Measurements from ENCODE around the gene IL22RA2. TPM values are rescaled to one million over a fixed set of nuclear protein-coding genes. Genes with fewer than 3 reads are reported as not detected.

Gene IL22RA2
- total and polyA plus RNA-seq, 3 donors from 2014 or later = not detected

DNA sequence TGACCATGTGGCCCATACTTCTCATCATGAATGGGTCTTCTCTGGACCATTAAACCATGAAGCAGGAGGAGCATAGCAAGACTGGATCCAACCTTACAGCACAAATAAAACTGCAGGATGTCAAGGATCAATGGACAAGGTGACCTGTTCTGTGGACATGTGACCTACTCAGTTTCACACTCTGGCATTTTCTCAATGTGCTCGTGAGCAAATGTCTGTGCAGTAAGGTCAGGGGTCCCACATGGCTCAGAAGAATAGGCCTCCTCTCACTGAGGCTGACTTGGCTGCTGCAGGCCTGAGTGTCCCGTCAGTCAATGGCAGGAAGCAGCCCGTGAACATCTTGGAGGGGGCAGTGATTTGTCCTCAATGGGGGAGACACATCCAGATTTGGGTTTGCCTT is 68.5 kb downstream of the IL22RA2 start:
- Histone ChIP-seq H3K36me3 (ENCODE audit: low read depth, missing control alignments) (no peaks in the 10 kb centered on the region), H3K27ac (no peak overlapping the region), H3K27me3 (no peaks in the 10 kb centered on the region), H3K4me1 (no peaks in the 10 kb centered on the region), H3K4me3 (no peak overlapping the region), H3K9me3 (no peaks in the 10 kb centered on the region)
- no peak for DNase-seq
- 67 to 82% methylated on average over 1 to 3 of the region's 3 CpGs for WGBS, 2 donors
- intact Hi-C loops (cut with DNase I; ENCODE audit: low total_unique reads) = no loop called here
- no peak for TF ChIP-seq POLR2A (IDR thresholded peaks at IDR 0.05)

DNA sequence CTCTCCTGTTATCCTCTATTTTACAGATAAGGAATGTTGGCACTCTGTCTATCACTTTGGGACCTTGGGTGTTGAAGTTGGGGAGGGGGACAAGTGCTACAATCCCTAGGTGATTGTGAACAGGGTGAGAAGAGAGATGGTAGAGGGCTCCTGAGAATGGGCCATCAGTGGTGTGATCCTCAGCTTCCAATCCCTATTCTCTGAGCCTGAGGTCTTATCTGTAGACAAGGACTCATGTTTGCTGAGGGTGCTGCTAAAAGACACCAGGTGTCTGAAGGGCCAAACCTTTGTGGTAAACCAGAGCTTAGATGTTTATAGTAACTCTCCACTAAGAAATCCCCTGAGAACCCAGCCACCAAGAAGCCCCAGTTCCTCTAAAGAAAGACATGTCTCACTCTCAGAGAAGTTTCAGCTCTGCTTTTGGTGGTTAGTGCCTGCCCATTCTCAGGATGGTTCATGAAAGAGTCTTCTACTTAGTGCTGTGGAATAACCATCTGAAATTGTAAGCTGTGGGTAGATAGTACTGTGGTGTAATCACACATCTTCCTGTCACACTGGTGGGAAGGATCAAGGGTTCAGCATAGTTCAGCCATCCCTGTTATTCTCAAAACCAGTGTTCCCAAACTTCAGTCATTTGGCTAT is 70.5 kb downstream of the IL22RA2 start:
- intact Hi-C loops (cut with DNase I; ENCODE audit: low total_unique reads) = no loop called here
- DNase-seq = no peak
- no peaks in the 10 kb centered on the region for H3K27me3 ChIP-seq
- no peaks in the 10 kb centered on the region for H3K36me3 ChIP-seq (ENCODE audit: low read depth, missing control alignments)
- no peak overlapping the region for H3K4me3 ChIP-seq
- no peak for TF ChIP-seq POLR2A (IDR thresholded peaks at IDR 0.05)
- TF ChIP-seq, protein P1, sequence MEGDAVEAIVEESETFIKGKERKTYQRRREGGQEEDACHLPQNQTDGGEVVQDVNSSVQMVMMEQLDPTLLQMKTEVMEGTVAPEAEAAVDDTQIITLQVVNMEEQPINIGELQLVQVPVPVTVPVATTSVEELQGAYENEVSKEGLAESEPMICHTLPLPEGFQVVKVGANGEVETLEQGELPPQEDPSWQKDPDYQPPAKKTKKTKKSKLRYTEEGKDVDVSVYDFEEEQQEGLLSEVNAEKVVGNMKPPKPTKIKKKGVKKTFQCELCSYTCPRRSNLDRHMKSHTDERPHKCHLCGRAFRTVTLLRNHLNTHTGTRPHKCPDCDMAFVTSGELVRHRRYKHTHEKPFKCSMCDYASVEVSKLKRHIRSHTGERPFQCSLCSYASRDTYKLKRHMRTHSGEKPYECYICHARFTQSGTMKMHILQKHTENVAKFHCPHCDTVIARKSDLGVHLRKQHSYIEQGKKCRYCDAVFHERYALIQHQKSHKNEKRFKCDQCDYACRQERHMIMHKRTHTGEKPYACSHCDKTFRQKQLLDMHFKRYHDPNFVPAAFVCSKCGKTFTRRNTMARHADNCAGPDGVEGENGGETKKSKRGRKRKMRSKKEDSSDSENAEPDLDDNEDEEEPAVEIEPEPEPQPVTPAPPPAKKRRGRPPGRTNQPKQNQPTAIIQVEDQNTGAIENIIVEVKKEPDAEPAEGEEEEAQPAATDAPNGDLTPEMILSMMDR (IDR thresholded peaks at IDR 0.05) = no peak
- H3K9me3 ChIP-seq = no peaks in the 10 kb centered on the region
- no peak overlapping the region for H3K27ac ChIP-seq
- no peaks in the 10 kb centered on the region for H3K4me1 ChIP-seq

DNA sequence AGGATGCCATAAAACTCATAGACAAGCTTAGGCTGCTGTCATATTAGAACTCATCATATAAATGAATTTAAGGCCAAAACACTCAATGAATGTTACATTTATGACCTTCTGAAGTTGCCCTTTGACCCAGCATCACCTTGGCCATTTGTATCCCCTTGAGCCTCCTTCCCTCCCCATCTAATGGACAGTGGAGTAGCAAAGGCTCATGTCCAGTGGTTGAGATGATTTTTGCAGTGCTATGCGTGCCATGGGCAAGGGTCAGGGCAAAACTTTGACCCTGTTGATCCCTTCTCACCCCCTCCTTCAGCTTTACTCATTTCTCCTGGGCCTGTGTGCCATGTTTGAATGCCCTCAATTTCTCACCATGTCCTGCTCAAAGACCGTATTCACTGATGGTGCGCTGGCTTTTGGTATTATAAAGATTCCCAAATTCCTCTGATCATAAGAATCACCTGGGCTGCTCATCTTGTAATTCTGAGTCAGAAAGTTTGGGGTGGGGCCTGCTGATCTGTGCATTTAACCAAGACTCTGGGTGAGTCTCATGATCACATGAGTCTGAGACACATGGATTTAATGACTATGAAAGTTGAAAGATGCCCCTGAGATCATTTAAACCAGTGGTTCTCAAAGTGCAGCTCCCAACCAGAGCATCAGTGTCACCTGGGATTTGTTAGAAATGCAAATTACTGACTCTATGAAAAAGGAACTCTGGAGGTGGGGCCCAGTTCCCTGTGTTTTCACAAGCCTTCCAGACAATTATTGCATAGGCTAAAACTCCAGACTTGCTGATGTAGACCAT is 71.2 kb downstream of the IL22RA2 start:
- Histone ChIP-seq H3K27ac (no peak overlapping the region), H3K27me3 (no peaks in the 10 kb centered on the region), H3K9me3 (no peaks in the 10 kb centered on the region), H3K36me3 (ENCODE audit: low read depth, missing control alignments) (no peaks in the 10 kb centered on the region), H3K4me1 (no peaks in the 10 kb centered on the region), H3K4me3 (no peak overlapping the region)
- no peak for DNase-seq
- no peak for TF ChIP-seq POLR2A (IDR thresholded peaks at IDR 0.05)
- TF ChIP-seq, protein P1 (IDR thresholded peaks at IDR 0.05) = no peak
- WGBS, 2 donors = 95 to 99% methylated on average over 3 of the region's 3 CpGs
- intact Hi-C loops (cut with DNase I; ENCODE audit: low total_unique reads) = no loop called here

DNA sequence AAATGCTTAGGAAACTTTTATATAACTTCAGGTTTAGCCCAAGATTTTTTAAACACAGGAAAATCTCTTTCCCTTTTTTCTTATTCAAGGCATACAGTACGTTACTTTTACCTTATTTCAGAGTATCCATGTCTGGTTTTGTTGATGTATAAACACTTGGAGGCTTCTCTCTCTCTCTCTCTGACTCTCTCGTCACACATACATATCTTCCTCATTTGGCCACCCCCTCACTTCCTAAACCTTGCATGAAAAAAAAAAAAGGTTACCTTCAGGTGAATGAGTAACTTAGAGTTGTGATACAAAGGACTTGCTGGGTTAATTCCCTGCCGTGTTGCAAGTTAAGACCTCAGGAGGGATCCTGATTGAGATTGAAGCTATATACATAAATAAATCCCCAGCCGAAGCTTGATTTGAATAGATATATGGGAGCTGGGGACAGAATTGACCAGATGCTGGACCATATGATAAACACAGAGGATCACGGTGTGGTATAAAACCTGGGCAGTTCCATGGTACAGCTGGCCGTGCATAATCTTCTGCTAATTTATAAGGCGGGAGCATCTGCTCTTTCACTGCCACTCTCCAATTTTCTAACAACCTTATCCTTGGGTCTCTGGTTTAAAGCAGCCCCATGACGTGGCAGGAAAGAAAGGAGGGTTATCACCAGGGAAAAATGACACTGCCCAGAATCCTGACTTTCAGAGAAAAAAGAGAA is 73.6 kb downstream of the IL22RA2 start:
- TF ChIP-seq, protein P1 (IDR thresholded peaks at IDR 0.05) = no peak
- no peak for TF ChIP-seq POLR2A (IDR thresholded peaks at IDR 0.05)
- 87 to 88% methylated on average over 8 of the region's 8 CpGs for WGBS, 2 donors
- no peak overlapping the region for H3K4me3 ChIP-seq
- intact Hi-C loops (cut with DNase I; ENCODE audit: low total_unique reads) = loop anchor here (10.0 kb wide), 2 partner anchors 215 to 535 kb away; no protein-coding TSS in a partner anchor
- H3K27me3 ChIP-seq = no peaks in the 10 kb centered on the region
- H3K4me1 ChIP-seq = no peaks in the 10 kb centered on the region
- DNase-seq = no peak
- no peaks in the 10 kb centered on the region for H3K36me3 ChIP-seq (ENCODE audit: low read depth, missing control alignments)
- H3K9me3 ChIP-seq = no peaks in the 10 kb centered on the region
- H3K27ac ChIP-seq = no peak overlapping the region

DNA sequence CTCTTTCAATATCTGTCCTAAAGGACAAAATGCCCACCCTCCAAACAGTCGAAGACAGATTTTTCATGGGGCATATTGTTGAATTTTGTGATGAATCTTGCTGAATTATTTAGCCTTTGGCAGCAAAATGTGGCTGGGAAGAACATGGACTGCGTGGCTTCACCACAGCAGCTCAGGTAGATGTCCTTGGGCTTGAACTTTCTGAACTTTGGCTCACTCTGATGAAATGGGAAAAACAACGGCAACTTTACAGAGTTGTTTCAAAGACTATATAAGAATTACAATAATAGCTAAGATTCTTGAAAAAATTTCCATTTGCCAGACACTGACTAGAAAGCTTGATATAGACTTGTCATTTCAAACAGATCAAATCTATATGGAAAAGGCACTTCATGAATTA is 75.9 kb downstream of the IL22RA2 start:
- H3K4me1 ChIP-seq = no peaks in the 10 kb centered on the region
- H3K9me3 ChIP-seq = no peaks in the 10 kb centered on the region
- H3K36me3 ChIP-seq (ENCODE audit: low read depth, missing control alignments) = no peaks in the 10 kb centered on the region
- no peak for DNase-seq
- TF ChIP-seq POLR2A (IDR thresholded peaks at IDR 0.05) = no peak
- TF ChIP-seq, protein P1 (IDR thresholded peaks at IDR 0.05) = no peak
- intact Hi-C loops (cut with DNase I; ENCODE audit: low total_unique reads) = loop anchor here (10.0 kb wide), 2 partner anchors 217 to 537 kb away; no protein-coding TSS in a partner anchor
- no peak overlapping the region for H3K27ac ChIP-seq
- 80 to 84% methylated on average over 3 of the region's 3 CpGs for WGBS, 2 donors
- no peaks in the 10 kb centered on the region for H3K27me3 ChIP-seq
- H3K4me3 ChIP-seq = no peak overlapping the region

All from testis (tissue), 3 donors.